MV-4-11 (cell line): ENCODE data around the gene MOGAT1.
A peak's percentile ranks its signal among the peaks of the same experiment; 100 is the strongest.
"Not testable (repeated sequence)": the region's sequence is repeated elsewhere in the genome, so short reads cannot be mapped to it uniquely, and the experiment has no call there.

Source experiments
- DNase-seq: peaks from one replicate; lab custom pipeline; 2025; lab: John Stamatoyannopoulos, UW

The MOGAT1 gene

GRCh38 chr2:222670191-222671038 lies 1.0 kb upstream of the MOGAT1 start:
- no peak for DNase-seq

- DNase-seq: no peak
These were observed 577 bp downstream of the MOGAT1 start for GRCh38 chr2:222672068-222672401.

- DNase-seq: no peak
These were observed 1.8 kb downstream of the MOGAT1 start for GRCh38 chr2:222673273-222673672.

- DNase-seq: no peak
These were observed 2.4 kb downstream of the MOGAT1 start for GRCh38 chr2:222673883-222674282.

GRCh38 chr2:222677981-222678380 lies 6.5 kb downstream of the MOGAT1 start:
- no peak for DNase-seq

- DNase-seq: no peak
These were observed 12.3 kb downstream of the MOGAT1 start for GRCh38 chr2:222683805-222684204.

- no peak for DNase-seq
These were observed 14.8 kb downstream of the MOGAT1 start for GRCh38 chr2:222686086-222686750.

GRCh38 chr2:222688917-222689316 lies 17.5 kb downstream of the MOGAT1 start:
- DNase-seq: peak; percentile 35

GRCh38 chr2:222689322-222689721 lies 17.9 kb downstream of the MOGAT1 start:
- no peak for DNase-seq

GRCh38 chr2:222690564-222691200 lies 19.2 kb downstream of the MOGAT1 start:
- DNase-seq: peak; percentile 76

- not testable (repeated sequence) for DNase-seq
These were observed 22.0 kb downstream of the MOGAT1 start for GRCh38 chr2:222693413-222693812.

GRCh38 chr2:222693837-222694236 lies 22.4 kb downstream of the MOGAT1 start:
- DNase-seq: peak; percentile 1

GRCh38 chr2:222698276-222698675 lies 26.8 kb downstream of the MOGAT1 start:
- no peak for DNase-seq

GRCh38 chr2:222701233-222701632 lies 29.8 kb downstream of the MOGAT1 start:
- no peak for DNase-seq

GRCh38 chr2:222701721-222702131 lies 30.3 kb downstream of the MOGAT1 start:
- peak; percentile 77 for DNase-seq

- DNase-seq: no peak
These were observed 31.6 kb downstream of the MOGAT1 start for GRCh38 chr2:222703091-222703490.

GRCh38 chr2:222703886-222704285 lies 32.4 kb downstream of the MOGAT1 start:
- no peak for DNase-seq

GRCh38 chr2:222706616-222707015 lies 35.2 kb downstream of the MOGAT1 start:
- DNase-seq: no peak

GRCh38 chr2:222707102-222707688 lies 35.7 kb downstream of the MOGAT1 start:
- no peak for DNase-seq

GRCh38 chr2:222707689-222708273 lies 36.3 kb downstream of the MOGAT1 start:
- peak; percentile 65 for DNase-seq

- peak; percentile 50 for DNase-seq
These were observed 36.8 kb downstream of the MOGAT1 start for GRCh38 chr2:222708274-222708710.
